Muscle layer of duodenum (tissue), 2 donors: Measurements from ENCODE around the gene NLRC5.

ENCODE experiments used
- H3K27ac ChIP-seq: one replicate; pipeline ENCODE4 v1.7.0; 2013; ENCODE audit warnings: mild to moderate bottlenecking, low read length
- H3K27me3 ChIP-seq: one replicate; pipeline ENCODE4 v1.7.0; 2013; ENCODE audit warnings: low read depth, mild to moderate bottlenecking, control low read depth, low read length
- H3K36me3 ChIP-seq, 2 donors: one replicate each; pipeline ENCODE4 v1.7.0; 2013; ENCODE audit warnings: low read length in 2 of 2, control low read depth in 1 of 2, mild to moderate bottlenecking in 1 of 2; ENCODE audit not compliant: insufficient read depth in 2 of 2, control insufficient read depth in 1 of 2
- H3K4me1 ChIP-seq, 2 donors: one replicate each; pipeline ENCODE4 v1.7.0; 2013; ENCODE audit warnings: low read length in 2 of 2, mild to moderate bottlenecking in 2 of 2, control low read depth in 1 of 2, moderate library complexity in 1 of 2; ENCODE audit not compliant: insufficient read depth in 2 of 2, control insufficient read depth in 1 of 2
- H3K4me3 ChIP-seq, 2 donors: one replicate each; pipeline ENCODE4 v1.7.0; 2013; ENCODE audit warnings: low read length in 2 of 2, low read depth in 1 of 2, mild to moderate bottlenecking in 1 of 2
- H3K9me3 ChIP-seq, 2 donors: one replicate each; pipeline ENCODE4 v1.7.0; 2013; ENCODE audit warnings: low read length in 2 of 2, control low read depth in 1 of 2, mild to moderate bottlenecking in 1 of 2; ENCODE audit not compliant: control insufficient read depth in 1 of 2
- donor health status: healthy.

NLRC5 gene

GRCh38 chr16:56950051-56950450, 39.3 kb upstream of the NLRC5 start:
- no peak overlapping the region for H3K4me3 ChIP-seq
- no peaks in the 10 kb centered on the region for H3K9me3 ChIP-seq
- no peak overlapping the region for H3K27ac ChIP-seq

GRCh38 chr16:56950455-56950854, 38.9 kb upstream of the NLRC5 start:
- Histone ChIP-seq H3K9me3 (no peaks in the 10 kb centered on the region), H3K27me3 (no peaks in the 10 kb centered on the region), H3K36me3 (peaks cover 8 to 9% of the 10 kb centered on the region in 2 donors), H3K4me1 (no peaks in the 10 kb centered on the region), H3K27ac (no peak overlapping the region), H3K4me3 (no peak overlapping the region)

More at GRCh38 chr16:56950051-56950450, 39.3 kb upstream of the NLRC5 start:
- Histone ChIP-seq H3K27me3 (no peaks in the 10 kb centered on the region), H3K4me1 (no peaks in the 10 kb centered on the region), H3K36me3 (peaks cover 12 to 13% of the 10 kb centered on the region in 2 donors)

GRCh38 chr16:56950881-56951771, 38.2 kb upstream of the NLRC5 start:
- Histone ChIP-seq H3K4me1 (no peaks in the 10 kb centered on the region), H3K4me3 (no peak overlapping the region), H3K27ac (no peak overlapping the region), H3K9me3 (no peaks in the 10 kb centered on the region), H3K27me3 (no peaks in the 10 kb centered on the region), H3K36me3 (peaks cover 8% of the 10 kb centered on the region in 2 donors)

GRCh38 chr16:56953006-56953405, 36.4 kb upstream of the NLRC5 start:
- no peaks in the 10 kb centered on the region for H3K36me3 ChIP-seq
- no peak overlapping the region for H3K27ac ChIP-seq
- no peaks in the 10 kb centered on the region for H3K9me3 ChIP-seq
- H3K27me3 ChIP-seq, result no peaks in the 10 kb centered on the region
- H3K4me3 ChIP-seq, result no peak overlapping the region
- no peaks in the 10 kb centered on the region for H3K4me1 ChIP-seq

GRCh38 chr16:56956076-56956475, 33.3 kb upstream of the NLRC5 start:
- H3K4me1 ChIP-seq, result peaks cover 0 to 6% of the 10 kb centered on the region in 2 donors
- no peak overlapping the region for H3K27ac ChIP-seq

GRCh38 chr16:56956756-56957155, 32.6 kb upstream of the NLRC5 start:
- no peaks in the 10 kb centered on the region for H3K9me3 ChIP-seq
- no peak overlapping the region for H3K4me3 ChIP-seq
- H3K36me3 ChIP-seq, result no peaks in the 10 kb centered on the region
- H3K4me1 ChIP-seq, result peaks cover 0 to 10% of the 10 kb centered on the region in 2 donors
- no peak overlapping the region for H3K27ac ChIP-seq
- no peaks in the 10 kb centered on the region for H3K27me3 ChIP-seq

More at GRCh38 chr16:56956076-56956475, 33.3 kb upstream of the NLRC5 start:
- no peaks in the 10 kb centered on the region for H3K27me3 ChIP-seq
- H3K9me3 ChIP-seq, result no peaks in the 10 kb centered on the region
- no peaks in the 10 kb centered on the region for H3K36me3 ChIP-seq
- H3K4me3 ChIP-seq, result no peak overlapping the region

- H3K4me1 ChIP-seq, result peaks cover 0 to 18% of the 10 kb centered on the region in 2 donors
- H3K4me3 ChIP-seq, result no peak overlapping the region
- H3K36me3 ChIP-seq, result no peaks in the 10 kb centered on the region
- H3K27ac ChIP-seq, result no peak overlapping the region
- H3K9me3 ChIP-seq, result no peaks in the 10 kb centered on the region
- no peaks in the 10 kb centered on the region for H3K27me3 ChIP-seq
Observed at GRCh38 chr16:56960681-56961281, 28.6 kb upstream of the NLRC5 start.

GRCh38 chr16:56961386-56961785, 28.0 kb upstream of the NLRC5 start:
- Histone ChIP-seq H3K27me3 (no peaks in the 10 kb centered on the region), H3K27ac (no peak overlapping the region), H3K36me3 (no peaks in the 10 kb centered on the region), H3K9me3 (no peaks in the 10 kb centered on the region), H3K4me3 (no peak overlapping the region), H3K4me1 (peaks cover 0 to 23% of the 10 kb centered on the region in 2 donors)

GRCh38 chr16:56961851-56962281, 27.5 kb upstream of the NLRC5 start, which contains the start of gene CETP:
CETP (plus strand) TSS chr16:56961950; CDS start chr16:56961980, 30 bp downstream.
- H3K4me1 ChIP-seq, result peaks cover 0 to 23% of the 10 kb centered on the region in 2 donors
- H3K36me3 ChIP-seq, result no peaks in the 10 kb centered on the region
- H3K4me3 ChIP-seq, result no peak within 1 kb of the TSS
- H3K27me3 ChIP-seq, result no peaks in the 10 kb centered on the region
- no peak within 1 kb of the TSS for H3K27ac ChIP-seq
- H3K9me3 ChIP-seq, result no peaks in the 10 kb centered on the region

GRCh38 chr16:56964243-56965148, 24.9 kb upstream of the NLRC5 start:
- no peak overlapping the region for H3K4me3 ChIP-seq
- no peaks in the 10 kb centered on the region for H3K9me3 ChIP-seq
- H3K4me1 ChIP-seq, result peaks cover 0 to 23% of the 10 kb centered on the region in 2 donors
- H3K36me3 ChIP-seq, result no peaks in the 10 kb centered on the region
- H3K27ac ChIP-seq, result no peak overlapping the region
- H3K27me3 ChIP-seq, result no peaks in the 10 kb centered on the region
